Esophagus squamous epithelium (tissue), 4 donors: ENCODE measurements around the gene HHIP.

Experiments used
- CTCF ChIP-seq, 6 experiments: fragments of 450-650 bp in 4 of 6; fragments of 200-600 bp in 2 of 6; sonication (generic) in 2 of 6; IDR thresholded peaks; one replicate each; pipeline ENCODE4 v1.5.1; 2016 to 2019; ENCODE audit warnings: antibody characterized with exemption in 6 of 6, mild to moderate bottlenecking in 4 of 6, moderate library complexity in 4 of 6
- POLR2A ChIP-seq, 4 donors: fragments of 450-650 bp; IDR thresholded peaks; one replicate each; pipeline ENCODE4 v1.6.1; 2017; ENCODE audit warnings: antibody characterized with exemption in 4 of 4, mild to moderate bottlenecking in 4 of 4, moderate library complexity in 3 of 4

GRCh38 chr4:144696376-144696775 lies 50.4 kb downstream of the HHIP start:
- TF ChIP-seq CTCF (IDR thresholded peaks at IDR 0.05) (no peak), POLR2A (IDR thresholded peaks at IDR 0.05) (no peak)
